GM21717 (cell line): ENCODE measurements around the gene PPHLN1.

Source experiments
- ATAC-seq: cut with Tn5 transposase; IDR thresholded peaks from one replicate; pipeline ENCODE4 v1.9.1; 2021; ENCODE audit warnings: mild to moderate bottlenecking, moderate library complexity; ENCODE audit not compliant: unreplicated experiment

The PPHLN1 gene

DNA sequence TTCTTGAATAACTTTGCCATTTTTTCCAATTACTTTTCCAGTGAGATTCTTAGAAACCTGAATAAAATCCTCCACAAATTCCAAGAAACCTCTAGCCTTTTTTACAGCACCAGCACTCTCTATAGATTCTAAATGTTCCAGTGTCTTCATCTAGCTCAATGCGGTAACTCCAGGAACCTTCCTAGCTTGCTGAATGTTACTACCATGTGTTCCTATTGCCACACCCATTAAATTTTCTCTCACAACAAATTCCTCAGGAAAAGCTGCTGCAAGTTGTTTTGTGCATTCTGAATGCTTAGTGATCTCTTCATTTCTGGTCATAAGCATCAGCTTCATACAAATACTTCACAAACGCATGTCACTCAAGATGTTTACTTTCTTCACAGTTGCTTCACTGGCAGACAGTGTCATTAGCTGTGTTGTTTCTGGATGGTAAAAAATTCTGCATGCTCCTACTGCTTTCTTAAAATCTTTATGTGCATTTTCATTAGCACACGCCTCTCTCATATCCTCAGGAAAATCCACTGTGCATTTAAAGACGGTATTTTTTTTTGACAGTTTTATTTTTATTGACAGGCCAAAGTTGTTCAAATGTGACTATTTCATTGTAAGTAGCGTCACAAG is 106.7 kb downstream of the PPHLN1 start:
- ATAC-seq: no peak

DNA sequence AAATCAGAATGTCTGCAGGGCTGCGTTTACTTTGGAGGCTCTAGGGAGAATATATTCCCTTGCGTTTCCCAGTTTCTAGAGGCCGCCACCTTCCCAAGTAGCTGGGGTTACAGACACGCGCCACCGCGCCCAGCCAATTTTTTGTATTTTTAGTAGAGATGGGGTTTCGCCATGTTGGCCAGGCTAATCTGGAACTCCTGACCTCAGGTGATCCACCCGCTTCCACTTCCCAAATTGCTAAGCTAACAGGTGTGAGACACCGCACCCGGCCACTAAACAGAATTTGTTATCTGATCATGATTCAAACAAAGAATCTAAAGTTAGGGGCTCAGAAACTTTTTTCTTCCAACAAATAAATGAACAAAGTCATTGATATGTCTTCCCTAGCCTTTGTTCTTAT is 114.6 kb downstream of the PPHLN1 start:
- no peak for ATAC-seq

GRCh38 chr12:42442311-42442759 is 116.4 kb downstream of the PPHLN1 start:
- no peak for ATAC-seq

DNA sequence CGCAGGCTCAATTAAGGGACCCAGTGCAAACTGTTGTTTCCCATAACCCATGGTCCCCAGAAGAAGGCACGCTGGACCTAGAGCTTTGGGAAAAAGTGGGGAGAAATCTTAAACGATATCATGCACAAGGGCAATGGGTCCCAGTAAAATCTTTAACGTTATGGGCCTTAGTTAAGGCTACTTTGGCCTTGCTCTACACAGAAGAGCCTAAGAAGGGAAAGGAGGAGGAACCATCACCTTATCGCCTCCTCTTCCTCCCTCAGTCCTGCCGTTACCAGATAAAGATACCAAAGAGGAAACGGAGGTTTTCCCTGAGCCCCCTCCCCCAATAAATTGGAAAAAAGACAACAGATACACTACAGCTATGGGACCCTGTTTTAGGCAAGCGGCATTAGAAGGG is 116.9 kb downstream of the PPHLN1 start:
- no peak for ATAC-seq

DNA sequence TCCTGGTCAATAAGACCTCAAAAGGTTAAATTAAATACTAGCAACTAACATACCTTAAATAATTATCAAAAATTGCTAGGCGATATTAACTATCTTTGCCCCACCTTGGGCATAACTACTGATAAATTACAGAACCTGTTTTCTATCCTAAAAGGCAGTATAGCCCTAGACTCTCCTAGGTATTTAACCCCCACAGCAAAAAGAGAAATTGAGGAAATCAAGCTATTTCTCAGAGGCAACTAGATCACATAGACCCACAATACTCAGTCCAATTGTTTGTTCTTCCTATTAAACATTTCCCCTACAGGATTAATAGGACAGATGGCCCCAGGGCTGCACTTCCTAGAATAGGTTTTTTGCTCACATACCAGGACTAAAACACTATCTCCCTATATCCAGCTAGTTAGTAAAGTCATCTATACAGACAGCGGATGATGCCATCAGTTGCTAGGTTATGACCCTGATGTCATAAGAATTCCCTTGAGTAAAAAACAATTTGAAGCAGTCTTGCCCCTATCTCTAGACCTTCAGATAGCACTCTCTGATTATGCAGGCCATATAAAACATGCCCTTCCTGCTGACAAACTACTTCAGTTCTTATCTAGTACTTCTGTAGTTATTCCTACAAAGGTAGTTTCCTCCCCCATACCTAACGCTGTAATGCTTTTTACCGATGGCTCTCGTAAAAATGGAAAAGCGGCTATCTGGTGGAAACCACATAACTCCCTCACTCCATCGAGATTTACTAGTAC is 118.4 kb downstream of the PPHLN1 start:
- ATAC-seq: no peak

GRCh38 chr12:42445891-42446290 is 119.9 kb downstream of the PPHLN1 start:
- ATAC-seq: no peak

GRCh38 chr12:42446761-42447160 is 120.8 kb downstream of the PPHLN1 start:
- ATAC-seq: no peak

DNA sequence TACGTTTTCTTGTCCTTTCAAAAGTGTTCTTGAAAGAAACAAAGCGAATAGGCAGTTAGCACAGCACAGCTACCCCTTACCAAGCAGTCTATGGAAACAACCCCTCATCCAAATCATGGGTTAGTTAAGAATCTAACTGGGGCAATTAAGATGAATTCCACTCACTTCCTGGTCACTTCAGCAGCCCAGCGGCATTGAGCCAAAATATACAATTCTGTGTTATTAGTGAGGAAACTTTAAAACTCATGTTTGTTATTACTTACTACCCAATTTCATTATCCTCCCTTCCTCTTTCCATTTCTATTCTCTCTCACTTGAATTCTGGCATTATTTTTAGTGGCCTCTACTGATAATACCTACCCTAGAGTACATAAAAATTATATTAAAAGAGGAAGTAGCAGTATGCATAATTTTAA is 121.4 kb downstream of the PPHLN1 start:
- ATAC-seq: no peak

GRCh38 chr12:42448841-42449240 is 122.9 kb downstream of the PPHLN1 start:
- no peak for ATAC-seq

GRCh38 chr12:42450248-42450647 is 124.3 kb downstream of the PPHLN1 start:
- ATAC-seq: no peak

GRCh38 chr12:42458575-42458974 is 132.6 kb downstream of the PPHLN1 start:
- ATAC-seq: no peak

DNA sequence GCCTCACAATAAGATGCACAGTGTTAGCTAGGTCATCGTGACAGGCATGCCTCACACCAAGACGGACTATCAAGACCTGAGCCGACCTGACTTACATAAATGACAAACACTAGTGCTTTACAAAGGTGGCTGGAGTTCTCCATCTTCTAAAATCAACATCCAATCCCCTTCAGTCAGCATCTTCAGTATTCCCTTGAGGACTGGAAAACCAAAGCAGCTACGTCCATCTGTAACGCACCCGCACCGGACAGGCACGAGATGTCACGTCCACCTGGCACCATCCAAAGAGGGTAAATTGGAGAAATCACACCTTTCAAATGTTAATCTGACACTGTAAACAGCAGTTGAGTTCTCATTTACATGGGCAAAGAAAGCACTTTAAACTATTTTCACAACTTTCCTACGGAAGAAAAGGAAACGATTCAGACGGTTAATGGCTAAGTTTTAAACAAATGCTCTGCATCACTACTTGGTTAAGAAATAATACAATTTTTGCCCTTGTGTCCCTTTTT is 133.4 kb downstream of the PPHLN1 start:
- no peak for ATAC-seq

DNA sequence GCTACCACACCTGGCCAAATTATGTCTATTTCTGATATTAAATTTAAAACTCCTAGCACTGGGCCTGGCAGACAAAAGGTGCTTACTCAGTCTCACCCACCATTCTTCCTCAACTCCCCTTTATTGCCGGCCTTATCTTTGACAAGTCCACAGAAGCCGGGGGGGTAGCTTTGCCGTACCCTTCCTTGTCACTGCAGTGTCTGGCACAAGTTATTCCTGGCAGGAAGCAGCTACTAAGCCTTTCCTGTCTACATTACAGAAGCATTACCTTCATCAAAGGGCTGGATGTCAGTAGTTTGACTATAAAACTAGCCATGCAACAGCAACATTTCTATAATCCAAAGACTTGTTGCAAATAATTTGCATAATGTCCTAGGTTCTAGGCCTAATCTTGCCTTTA is 136.5 kb downstream of the PPHLN1 start:
- no peak for ATAC-seq

GRCh38 chr12:42463671-42464070 is 137.7 kb downstream of the PPHLN1 start:
- ATAC-seq: no peak

DNA sequence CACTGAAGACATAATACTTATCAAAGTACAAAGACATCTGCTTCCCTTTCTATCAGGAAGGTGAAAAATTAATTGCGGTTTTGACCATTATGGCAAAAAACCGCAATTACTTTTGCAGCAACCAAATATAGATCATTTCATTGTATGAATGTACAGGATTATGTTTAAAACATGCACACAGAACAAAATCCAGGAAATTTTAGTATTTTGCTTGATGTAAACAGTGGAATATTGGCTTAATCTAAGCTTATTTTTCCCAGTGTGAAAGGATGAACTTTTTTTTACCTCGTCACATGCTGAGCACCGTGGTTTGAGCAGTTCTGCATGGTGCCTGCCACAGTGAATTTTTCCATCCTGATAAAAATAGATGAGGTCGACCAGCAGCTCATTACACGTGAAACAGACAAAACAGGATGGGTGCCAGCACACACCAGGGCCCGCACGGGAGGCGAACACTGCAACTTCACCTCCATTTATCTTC is 142.4 kb downstream of the PPHLN1 start:
- peak; percentile 33 for ATAC-seq

DNA sequence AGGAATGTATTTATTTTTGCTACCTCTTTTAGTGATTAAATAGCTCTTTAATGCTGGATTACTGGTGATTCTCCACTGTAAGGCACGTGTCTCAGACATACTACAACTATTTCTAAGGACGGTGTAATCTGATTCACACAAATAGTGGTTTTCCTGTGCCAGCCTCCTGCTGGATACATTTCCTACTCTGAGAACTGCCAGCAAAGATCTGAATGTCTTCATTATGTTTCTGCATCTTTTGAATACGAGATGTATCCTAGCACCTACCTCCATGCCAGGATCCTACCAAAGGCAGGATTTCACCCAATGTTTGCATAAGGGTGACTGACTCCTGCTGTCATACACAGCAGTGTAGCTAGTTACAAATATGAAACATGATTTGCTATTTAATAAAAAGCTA is 143.0 kb downstream of the PPHLN1 start:
- ATAC-seq: peak; percentile 12

GRCh38 chr12:42469355-42470175 is 143.6 kb downstream of the PPHLN1 start:
- peak; percentile 97 for ATAC-seq

DNA sequence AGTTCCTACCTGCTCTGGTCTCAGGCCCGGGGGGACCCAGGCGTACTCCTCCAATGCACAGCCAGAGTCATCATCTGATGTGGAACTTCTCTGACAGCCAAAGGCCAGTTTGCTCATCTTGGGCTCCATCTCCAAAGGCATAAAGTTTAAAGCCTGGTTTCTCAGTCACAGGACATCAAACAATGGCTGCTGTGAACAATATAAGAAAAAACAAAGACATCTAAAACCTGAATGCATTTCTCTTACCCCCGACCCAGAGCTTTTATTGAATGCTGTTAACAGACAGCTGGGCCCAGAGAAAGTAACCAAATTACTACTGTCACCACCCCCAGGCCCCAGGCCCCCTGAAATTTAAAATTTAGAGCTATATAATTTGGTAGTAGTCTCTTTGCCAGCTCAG is 146.4 kb downstream of the PPHLN1 start:
- no peak for ATAC-seq

- no peak for ATAC-seq
These were observed 147.2 kb downstream of the PPHLN1 start for GRCh38 chr12:42473130-42473529.

DNA sequence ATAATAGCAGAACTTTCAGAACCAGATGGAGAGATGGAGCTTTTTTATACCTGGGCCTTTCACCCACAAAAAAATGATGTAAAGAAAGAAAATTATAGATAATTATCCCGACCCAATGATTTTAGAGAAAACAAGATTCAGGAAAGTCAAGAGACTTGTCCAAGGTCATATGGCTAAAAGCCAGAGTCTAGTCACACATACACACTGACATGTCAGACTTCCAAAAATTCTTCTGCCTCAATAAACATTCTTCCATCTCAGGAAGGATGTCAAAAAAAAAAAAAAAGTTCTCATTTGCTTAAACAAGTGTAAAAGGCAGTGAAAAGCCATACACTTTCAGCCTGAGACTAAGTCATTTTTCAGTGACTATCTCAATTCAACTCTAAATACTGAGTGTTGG is 147.6 kb downstream of the PPHLN1 start:
- ATAC-seq: no peak

- no peak for ATAC-seq
These were observed 148.4 kb downstream of the PPHLN1 start for GRCh38 chr12:42474391-42474790.
